ENCODE results near the gene MCM10. TPM values are rescaled to one million over a fixed set of nuclear protein-coding genes. Genes with fewer than 3 reads are reported as not detected.
A peak's percentile ranks its signal among the peaks of the same experiment; 100 is the strongest.

MCM10 gene
- total RNA-seq, 1 donor = 7.8 TPM

- no peak for TF ChIP-seq CTCF (IDR thresholded peaks at IDR 0.05; ENCODE audit: insufficient read depth, low read depth, low read length)
- peak; percentile 8 for DNase-seq (ENCODE audit: low read depth)
- peak overlapping the region; percentile 62 for H3K4me3 ChIP-seq (ENCODE audit: low read depth, low read length)
Observed at GRCh38 chr10:13161857-13162271, 506 bp downstream of the MCM10 start.

- DNase-seq (ENCODE audit: low read depth) = no peak
- TF ChIP-seq CTCF (IDR thresholded peaks at IDR 0.05; ENCODE audit: insufficient read depth, low read depth, low read length) = no peak
- H3K4me3 ChIP-seq (ENCODE audit: low read depth, low read length) = no peak overlapping the region
Observed at GRCh38 chr10:13163859-13164258, 2.5 kb downstream of the MCM10 start.

- peak; percentile 16 for DNase-seq (ENCODE audit: low read depth)
- TF ChIP-seq CTCF (IDR thresholded peaks at IDR 0.05; ENCODE audit: insufficient read depth, low read depth, low read length) = no peak
- no peak overlapping the region for H3K4me3 ChIP-seq (ENCODE audit: low read depth, low read length)
Observed at GRCh38 chr10:13165177-13165576, 3.8 kb downstream of the MCM10 start.

GRCh38 chr10:13167568-13167967 is 6.2 kb downstream of the MCM10 start:
- no peak overlapping the region for H3K4me3 ChIP-seq (ENCODE audit: low read depth, low read length)
- no peak for DNase-seq (ENCODE audit: low read depth)
- TF ChIP-seq CTCF (IDR thresholded peaks at IDR 0.05; ENCODE audit: insufficient read depth, low read depth, low read length) = no peak

DNA sequence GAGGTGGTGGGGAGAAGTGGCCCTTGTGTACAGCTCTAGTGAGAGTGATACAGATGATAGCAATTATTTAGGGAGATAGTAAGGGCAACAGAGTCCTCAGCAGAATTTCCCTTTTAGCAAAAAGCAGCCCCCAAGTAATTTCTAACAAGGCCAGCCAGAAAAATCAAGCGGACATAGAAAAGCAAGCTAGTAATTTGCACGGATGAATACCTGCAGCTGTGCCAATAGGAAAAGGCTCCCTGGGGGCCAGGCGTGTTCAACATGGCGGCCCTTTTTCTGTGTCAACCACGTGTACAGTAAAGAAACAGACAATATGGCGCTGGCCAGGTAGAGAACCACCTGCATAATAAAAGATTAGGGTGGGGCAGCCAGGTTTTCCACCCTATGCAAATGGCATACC is 7.4 kb downstream of the MCM10 start:
- no peak overlapping the region for H3K4me3 ChIP-seq (ENCODE audit: low read depth, low read length)
- TF ChIP-seq CTCF (IDR thresholded peaks at IDR 0.05; ENCODE audit: insufficient read depth, low read depth, low read length) = no peak
- no peak for DNase-seq (ENCODE audit: low read depth)

DNA sequence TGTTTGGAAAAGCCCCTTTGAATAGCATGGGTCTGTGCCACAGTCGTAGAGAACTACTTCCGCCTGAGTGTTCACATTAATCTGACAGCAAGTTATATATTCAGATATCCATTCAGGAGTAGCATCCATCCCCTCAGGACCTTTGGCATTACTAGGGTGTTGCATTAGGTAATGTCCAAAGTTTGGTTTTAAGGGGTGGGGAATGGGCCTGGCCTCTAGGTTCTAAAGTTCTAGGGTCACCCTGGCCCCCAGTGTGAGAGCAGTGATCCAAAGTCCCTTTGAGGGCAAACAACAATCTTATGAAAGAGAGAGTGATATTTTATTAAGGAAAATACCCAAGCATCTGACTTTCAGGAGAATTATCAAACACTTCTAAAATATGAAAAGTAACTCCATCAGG is 12.3 kb downstream of the MCM10 start:
- no peak for TF ChIP-seq CTCF (IDR thresholded peaks at IDR 0.05; ENCODE audit: insufficient read depth, low read depth, low read length)
- H3K4me3 ChIP-seq (ENCODE audit: low read depth, low read length) = no peak overlapping the region
- DNase-seq (ENCODE audit: low read depth) = no peak

DNA sequence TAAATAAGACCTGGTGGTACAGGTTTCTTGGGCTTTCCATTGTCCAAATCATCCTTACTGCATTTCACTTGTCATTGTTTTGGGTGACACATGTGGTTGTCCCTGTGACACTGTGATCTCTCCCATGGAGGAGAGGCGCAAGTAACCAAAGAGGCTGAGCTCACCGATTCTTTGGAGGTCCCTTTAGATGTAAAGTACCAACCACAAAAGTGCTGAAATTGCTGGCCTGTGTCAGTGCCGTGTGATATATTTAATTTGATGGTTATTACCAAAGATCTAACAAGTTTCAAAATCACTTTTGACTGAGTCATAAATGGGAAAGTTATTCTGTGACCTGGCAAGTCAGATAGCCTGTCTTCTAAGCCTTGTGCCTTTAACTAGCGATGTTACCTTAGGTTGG is 19.4 kb downstream of the MCM10 start:
- TF ChIP-seq CTCF (IDR thresholded peaks at IDR 0.05; ENCODE audit: insufficient read depth, low read depth, low read length) = no peak
- H3K4me3 ChIP-seq (ENCODE audit: low read depth, low read length) = no peak overlapping the region
- no peak for DNase-seq (ENCODE audit: low read depth)

Measured in fibroblast of villous mesenchyme (primary cell).